Activated CD8-positive, alpha-beta T cell treated with anti-CD3 and anti-CD28 coated beads for 36 hours (primary cell): Measurements from ENCODE around the gene C11orf71. TPM values are rescaled to one million over a fixed set of nuclear protein-coding genes. Genes with fewer than 3 reads are reported as not detected.

Experiments used
- ATAC-seq: fragments of 200-7000 bp; cut with Tn5 transposase; one replicate; pipeline ENCODE4 v1.10.0; 2021; ENCODE audit warnings: mild to moderate bottlenecking, moderate library complexity
- CTCF ChIA-PET: fragments of 350-600 bp; sonication (Branson Sonifier 250); formaldehyde crosslinking; loops from one replicate; lab custom pipeline; 2021; ENCODE audit warnings: antibody characterized with exemption; lab: Charles Lee
- POLR2A ChIA-PET: fragments of 350-600 bp; sonication (Branson Sonifier 250); formaldehyde crosslinking; loops from one replicate; lab custom pipeline; 2021; ENCODE audit warnings: antibody characterized with exemption; lab: Charles Lee
- DNase-seq: peaks from one replicate; pipeline ENCODE4 v3.0.0-alpha.2; 2020
- H3K27ac Mint-ChIP-seq: one replicate; pipeline ENCODE4 v1.8.0; 2021; ENCODE audit warnings: mild to moderate bottlenecking, mixed read lengths
- H3K27me3 Mint-ChIP-seq: one replicate; pipeline ENCODE4 v1.8.0; 2021; ENCODE audit warnings: mixed read lengths
- H3K36me3 Mint-ChIP-seq: one replicate; pipeline ENCODE4 v1.8.0; 2021; ENCODE audit warnings: low read depth, mixed read lengths
- H3K4me1 Mint-ChIP-seq: one replicate; pipeline ENCODE4 v1.8.0; 2021; ENCODE audit warnings: low read depth, mixed read lengths
- H3K4me3 Mint-ChIP-seq: one replicate; pipeline ENCODE4 v1.8.0; 2021; ENCODE audit warnings: mild to moderate bottlenecking, moderate library complexity, mixed read lengths
- H3K9me3 Mint-ChIP-seq: one replicate; pipeline ENCODE4 v1.8.0; 2021; ENCODE audit warnings: mixed read lengths
- CTCF ChIP-seq: fragments of 200-600 bp; IDR thresholded peaks from one replicate; pipeline ENCODE4 v1.8.0; 2022; ENCODE audit warnings: antibody characterized with exemption, mild to moderate bottlenecking
- intact Hi-C: fragments of 100-400 bp; cut with micrococcal nuclease; formaldehyde crosslinking; loops from one replicate; pipeline ENCODE4 v1.10.0; 2022
- total RNA-seq, 2 experiments: library from RNA; stranded (reverse); gene quantifications; one replicate each; pipeline ENCODE4 v1.2.3, GENCODE V29; 2021

Gene C11orf71
- total RNA-seq, 2 experiments from 2014 or later = 6.4 to 6.6 TPM

DNA sequence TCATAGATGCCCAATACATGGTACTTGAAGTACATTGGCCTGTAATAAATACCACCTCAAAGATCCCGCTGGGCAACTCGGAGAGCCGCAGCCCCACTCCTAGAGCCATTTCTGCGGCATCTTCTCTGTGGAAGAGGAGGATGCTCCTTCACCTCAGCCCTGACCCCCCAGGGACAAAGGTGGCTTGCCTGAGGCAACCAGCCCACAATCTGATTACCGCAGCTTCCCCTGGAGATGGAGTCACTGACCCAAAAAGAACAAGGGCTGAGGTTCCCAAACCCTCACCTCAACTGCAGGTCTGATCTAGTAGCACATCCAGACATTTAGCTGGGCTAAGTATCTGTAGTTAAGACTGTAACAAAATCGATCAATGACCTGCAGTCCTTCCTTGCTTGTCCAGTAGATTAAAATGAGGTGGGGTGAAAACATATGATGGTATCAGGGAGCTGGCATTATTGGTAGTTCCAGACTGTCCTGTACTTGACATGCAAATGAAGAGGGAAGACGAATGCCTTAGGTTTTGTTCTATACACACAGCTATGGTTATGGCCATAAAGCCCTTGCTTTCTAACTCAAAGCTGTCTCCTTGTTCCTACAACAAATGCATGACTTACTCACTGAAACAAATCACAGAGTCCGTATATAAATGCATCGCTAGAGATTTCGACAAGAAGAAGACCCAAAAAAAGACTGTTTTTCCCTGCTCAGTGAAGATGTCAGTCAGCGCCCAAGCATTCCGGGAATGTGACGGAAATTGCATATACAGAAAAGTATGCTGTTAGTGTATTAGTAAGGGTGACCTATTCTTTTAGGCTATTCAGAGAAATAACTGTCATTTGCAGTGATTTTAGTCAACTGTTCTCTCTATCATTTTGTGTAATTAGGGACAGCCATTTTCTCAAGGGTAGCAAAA, 33.7 kb downstream of the C11orf71 start:
- H3K27ac Mint-ChIP-seq = no peak overlapping the region
- no peak overlapping the region for H3K4me3 Mint-ChIP-seq
- no peaks in the 10 kb centered on the region for H3K9me3 Mint-ChIP-seq
- ATAC-seq (no peak), DNase-seq (no peak)
- intact Hi-C loops = no loop called here
- no peak for TF ChIP-seq CTCF
- peaks cover 9% of the 10 kb centered on the region for H3K27me3 Mint-ChIP-seq
- ChIA-PET CTCF (no interaction called here), POLR2A (no interaction called here)
- no peaks in the 10 kb centered on the region for H3K4me1 Mint-ChIP-seq
- no peaks in the 10 kb centered on the region for H3K36me3 Mint-ChIP-seq

GRCh38 chr11:114362958-114363357, 37.4 kb downstream of the C11orf71 start:
- ATAC-seq (no peak), DNase-seq (no peak)
- TF ChIP-seq CTCF = no peak
- Mint-ChIP-seq H3K9me3 (no peaks in the 10 kb centered on the region), H3K4me1 (no peaks in the 10 kb centered on the region), H3K27me3 (peaks cover 6% of the 10 kb centered on the region), H3K4me3 (no peak overlapping the region), H3K27ac (no peak overlapping the region), H3K36me3 (no peaks in the 10 kb centered on the region)
- CTCF ChIA-PET = no interaction called here
- POLR2A ChIA-PET = no interaction called here
- intact Hi-C loops = no loop called here

- Mint-ChIP-seq H3K36me3 (no peaks in the 10 kb centered on the region), H3K27ac (no peak overlapping the region), H3K4me1 (no peaks in the 10 kb centered on the region), H3K9me3 (no peaks in the 10 kb centered on the region), H3K27me3 (peaks cover 2% of the 10 kb centered on the region), H3K4me3 (no peak overlapping the region)
- TF ChIP-seq CTCF = no peak
- POLR2A ChIA-PET = interaction anchor here (0.6 kb wide), 1 partner anchor 57 kb away, joined by 3 read pairs; no protein-coding TSS in a partner anchor
- ATAC-seq = no peak
- intact Hi-C loops = no loop called here
- no peak for DNase-seq
- CTCF ChIA-PET = interaction anchor here (1.0 kb wide), 1 partner anchor 15 kb away, joined by 3 read pairs; no protein-coding TSS in a partner anchor
Observed at GRCh38 chr11:114362326-114362725, 38.0 kb downstream of the C11orf71 start.

DNA sequence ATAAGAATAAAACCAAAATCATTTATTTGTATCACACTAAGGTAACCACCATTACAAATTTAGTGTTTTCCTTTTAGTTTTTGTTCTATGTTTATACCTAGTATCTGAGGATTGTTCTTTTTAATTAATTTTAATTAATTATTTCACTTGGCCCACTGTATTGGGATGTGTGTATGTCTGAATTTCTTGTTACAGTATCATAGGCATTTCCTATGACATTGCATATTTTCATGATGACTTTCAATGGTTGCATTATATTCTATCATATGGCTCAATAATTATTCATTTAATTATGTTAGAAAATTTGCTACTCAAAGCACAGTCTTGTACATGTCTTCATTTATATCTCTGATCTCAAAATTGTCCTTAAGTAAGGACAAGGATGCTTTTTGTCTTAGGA, 41.0 kb downstream of the C11orf71 start:
- no peaks in the 10 kb centered on the region for H3K9me3 Mint-ChIP-seq
- ATAC-seq (no peak), DNase-seq (no peak)
- no peaks in the 10 kb centered on the region for H3K4me1 Mint-ChIP-seq
- TF ChIP-seq CTCF = no peak
- H3K27ac Mint-ChIP-seq = no peak overlapping the region
- H3K36me3 Mint-ChIP-seq = no peaks in the 10 kb centered on the region
- H3K4me3 Mint-ChIP-seq = no peak overlapping the region
- intact Hi-C loops = no loop called here
- CTCF ChIA-PET = interaction anchor here (0.9 kb wide), 1 partner anchor 13 kb away, joined by 3 read pairs; no protein-coding TSS in a partner anchor
- H3K27me3 Mint-ChIP-seq = peaks cover 4% of the 10 kb centered on the region
- POLR2A ChIA-PET = interaction anchor here (0.7 kb wide), 1 partner anchor 215 kb away, joined by 4 read pairs; no protein-coding TSS in a partner anchor

DNA sequence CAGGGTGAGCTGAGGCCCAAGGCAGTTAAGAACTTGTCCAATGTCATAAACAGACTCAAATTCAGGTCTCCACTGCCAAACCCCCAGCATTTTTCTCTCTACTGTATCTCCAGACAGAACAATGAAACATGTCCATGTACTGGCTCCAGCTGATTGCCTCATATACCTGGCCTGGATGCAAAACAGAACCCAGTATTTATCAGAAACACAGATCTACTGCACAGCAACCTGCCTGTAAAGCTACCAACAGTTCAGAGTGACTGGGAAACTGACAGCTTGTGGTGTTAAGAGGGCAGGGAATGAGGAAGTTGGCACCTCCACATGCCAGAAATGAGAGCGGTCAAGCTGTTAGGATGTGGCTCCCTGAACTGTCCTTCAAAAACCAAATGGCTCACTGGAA, 41.6 kb downstream of the C11orf71 start:
- POLR2A ChIA-PET = no interaction called here
- Mint-ChIP-seq H3K27ac (no peak overlapping the region), H3K36me3 (no peaks in the 10 kb centered on the region), H3K9me3 (no peaks in the 10 kb centered on the region), H3K27me3 (peaks cover 4% of the 10 kb centered on the region), H3K4me1 (no peaks in the 10 kb centered on the region), H3K4me3 (no peak overlapping the region)
- TF ChIP-seq CTCF = no peak
- DNase-seq (no peak), ATAC-seq (no peak)
- intact Hi-C loops = no loop called here
- CTCF ChIA-PET = interaction anchor here (0.9 kb wide), 1 partner anchor 12 kb away, joined by 3 read pairs; no protein-coding TSS in a partner anchor
